IMR-90 (cell line): ENCODE results near the gene HSD17B14. TPM values are rescaled to one million over a fixed set of nuclear protein-coding genes. Genes with fewer than 3 reads are reported as not detected.

Experiments used
- ATAC-seq: fragments of 200-7000 bp; cut with Tn5 transposase; 2 replicates; pipeline ENCODE4 v1.9.1; 2020; ENCODE audit warnings: low read depth, mild to moderate bottlenecking, moderate library complexity
- BruUV-seq: library from RNA; stranded (reverse); fragments of 400-500 nt; replicated peaks from 2 replicates; lab custom pipeline; 2021; lab: Mats Ljungman, UMichigan
- CTCF ChIA-PET: fragments of 300-600 bp; formaldehyde crosslinking; extraction: SDS; loops from one replicate; lab custom pipeline; 2021; ENCODE audit warnings: antibody characterized with exemption; lab: Yijun Ruan, JAX
- POLR2A ChIA-PET: fragments of 300-600 bp; sonication (Branson Sonifier 250); formaldehyde crosslinking; loops from one replicate; lab custom pipeline; 2022; ENCODE audit warnings: antibody characterized with exemption; ENCODE audit not compliant: unreplicated experiment; lab: Charles Lee
- DNase-seq: peaks from one replicate; pipeline ENCODE4 v3.0.0; 2013
- H2AFZ ChIP-seq: replicated peaks from 2 replicates; pipeline ENCODE3; 2013; ENCODE audit warnings: low read length, mild to moderate bottlenecking; ENCODE audit not compliant: poor library complexity
- H2AK5ac ChIP-seq: 2 replicates; pipeline ENCODE4 v1.6.1; 2013; ENCODE audit warnings: low read depth, low read length, inconsistent platforms
- H2AK9ac ChIP-seq: replicated peaks from 2 replicates; pipeline ENCODE3; 2013; ENCODE audit warnings: mild to moderate bottlenecking, low read depth, low read length, moderate library complexity; ENCODE audit not compliant: poor library complexity
- H2BK120ac ChIP-seq: 2 replicates; pipeline ENCODE4 v1.6.1; 2013; ENCODE audit warnings: low read depth, low read length, inconsistent platforms
- H2BK15ac ChIP-seq: 3 replicates; pipeline ENCODE4 v1.6.1; 2013; ENCODE audit warnings: low read depth, low read length, inconsistent platforms
- H2BK20ac ChIP-seq: 2 replicates; pipeline ENCODE4 v1.6.1; 2013; ENCODE audit warnings: low read depth, mild to moderate bottlenecking, inconsistent platforms, low read length, moderate library complexity
- H2BK5ac ChIP-seq: 2 replicates; pipeline ENCODE4 v1.6.1; 2013; ENCODE audit warnings: mild to moderate bottlenecking, low read depth, low read length, inconsistent platforms; ENCODE audit not compliant: poor library complexity, severe bottlenecking
- H3K14ac ChIP-seq: replicated peaks from 2 replicates; pipeline ENCODE4 v1.6.1; 2013; ENCODE audit warnings: low read depth, low read length, inconsistent platforms
- H3K18ac ChIP-seq: 2 replicates; pipeline ENCODE4 v1.6.1; 2013; ENCODE audit warnings: low read depth, low read length, control low read depth
- H3K23ac ChIP-seq: 2 replicates; pipeline ENCODE4 v1.6.1; 2013; ENCODE audit warnings: low read depth, low read length, inconsistent platforms
- H3K27ac ChIP-seq: 2 replicates; pipeline ENCODE4 v1.5.1; 2013; ENCODE audit warnings: mild to moderate bottlenecking, control low read depth, low read length; ENCODE audit not compliant: insufficient read depth
- H3K27me3 ChIP-seq: 2 replicates; pipeline ENCODE4 v1.6.1; 2013; ENCODE audit warnings: low read length; ENCODE audit not compliant: control insufficient read depth, insufficient read depth
- H3K36me3 ChIP-seq: 2 replicates; pipeline ENCODE4 v1.6.1; 2013; ENCODE audit warnings: low read length, mixed read lengths; ENCODE audit not compliant: control insufficient read depth, insufficient read depth
- H3K4ac ChIP-seq: 2 replicates; pipeline ENCODE4 v1.6.1; 2013; ENCODE audit warnings: low read depth, low read length, inconsistent platforms
- H3K4me1 ChIP-seq: 2 replicates; pipeline ENCODE4 v1.6.1; 2013; ENCODE audit warnings: low read length, mixed read lengths; ENCODE audit not compliant: control insufficient read depth, insufficient read depth
- H3K4me2 ChIP-seq: 2 replicates; pipeline ENCODE4 v1.6.1; 2013; ENCODE audit warnings: low read depth, mild to moderate bottlenecking, control low read depth, low read length, moderate library complexity
- H3K4me3 ChIP-seq: 2 replicates; pipeline ENCODE4 v1.5.1; 2013; ENCODE audit warnings: low read depth, mild to moderate bottlenecking, control low read depth, low read length, moderate library complexity; ENCODE audit not compliant: insufficient read depth
- H3K56ac ChIP-seq: 2 replicates; pipeline ENCODE4 v1.6.1; 2013; ENCODE audit warnings: low read length, inconsistent platforms; ENCODE audit not compliant: insufficient read depth; ENCODE audit errors: extremely low read depth
- H3K79me1 ChIP-seq, 2 experiments: 2 replicates each; pipeline ENCODE4 v1.6.1; 2013; ENCODE audit warnings: low read length in 2 of 2, inconsistent platforms in 1 of 2, low read depth in 1 of 2
- H3K9ac ChIP-seq: 2 replicates; pipeline ENCODE4 v1.6.1; 2013; ENCODE audit warnings: low read depth, low read length, control low read depth
- H3K9me1 ChIP-seq: 2 replicates; pipeline ENCODE4 v1.6.1; 2013; ENCODE audit warnings: low read length, inconsistent platforms; ENCODE audit not compliant: insufficient read depth
- H3K9me3 ChIP-seq: 2 replicates; pipeline ENCODE4 v1.6.1; 2013; ENCODE audit warnings: low read length; ENCODE audit not compliant: control insufficient read depth, insufficient read depth
- H4K20me1 ChIP-seq: 2 replicates; pipeline ENCODE4 v1.6.1; 2013; ENCODE audit warnings: low read length, inconsistent platforms; ENCODE audit not compliant: insufficient read depth
- H4K5ac ChIP-seq: 2 replicates; pipeline ENCODE4 v1.6.1; 2013; ENCODE audit warnings: mild to moderate bottlenecking, low read depth, low read length, control low read depth
- H4K8ac ChIP-seq, 2 experiments: 2 replicates each; pipeline ENCODE4 v1.6.1; 2013; ENCODE audit warnings: low read depth in 2 of 2, low read length in 2 of 2, control low read depth in 1 of 2, inconsistent platforms in 1 of 2
- H4K91ac ChIP-seq: 2 replicates; pipeline ENCODE4 v1.6.1; 2013; ENCODE audit warnings: low read depth, low read length, inconsistent platforms; ENCODE audit not compliant: insufficient read depth
- MAZ ChIP-seq: IDR thresholded peaks from 2 replicates; pipeline ENCODE4 v1.6.1; 2012; ENCODE audit warnings: low read depth, mild to moderate bottlenecking, low read length, improper control_type of control experiment, moderate library complexity, borderline replicate concordance
- RFX5 ChIP-seq: IDR thresholded peaks from 2 replicates; pipeline ENCODE4 v1.8.0; 2012; ENCODE audit warnings: low read depth, mild to moderate bottlenecking, low read length, moderate library complexity
- WGBS, 2 experiments: methylation state at CpG; one replicate each; pipeline versions ENCODE4 v1.1.5 to v1.1.7; 2013; ENCODE audit warnings: missing lambda C conversion rate in 2 of 2; ENCODE audit not compliant: insufficient read length in 1 of 2; ENCODE audit errors: extremely low coverage in 2 of 2; 5-methylcytosine and 5-hydroxymethylcytosine counted together
- dilution Hi-C: fragments of 300-500 bp; cut with HindIII; formaldehyde crosslinking; loops from one replicate; pipeline ENCODE4 v1.14.3; 2018; ENCODE audit warnings: low sequenced_read_pairs; ENCODE audit not compliant: unreplicated experiment
- in situ Hi-C: fragments of 300-500 bp; cut with MboI; formaldehyde crosslinking; loops from 3 replicates; pipeline ENCODE4 v1.14.3; 2019; ENCODE audit warnings: low sequenced_read_pairs, inconsistent platforms, mixed read lengths
- intact Hi-C: fragments of 100-400 bp; cut with micrococcal nuclease; formaldehyde crosslinking; loops from 2 replicates; pipeline ENCODE4 v1.10.0; 2022
- polyA plus RNA-seq, 3 experiments: library from polyadenylated mRNA; depleted of rRNA; stranded (reverse); fragments of >200 nt; gene quantifications; 2 replicates each; pipeline ENCODE4 v1.2.3, GENCODE V29; 2012; ENCODE audit warnings: low replicate concordance in 1 of 3
- total RNA-seq: library from RNA; depleted of rRNA; stranded (reverse); fragments of >200 nt; gene quantifications from 2 replicates; pipeline ENCODE4 v1.2.3, GENCODE V29; 2012

HSD17B14 gene
- total and polyA plus RNA-seq, 2 of the 4 experiments (the other 2 are of a cell fraction), result 0.54 to 4.5 TPM

GRCh38 chr19:48812094-48812929 is 24.0 kb downstream of the HSD17B14 start:
- peak overlapping the region; percentile 49; the same call in 1 of the 2 replicates for H3K23ac ChIP-seq
- no peak overlapping the region for H3K18ac ChIP-seq

More at GRCh38 chr19:48812094-48812929, 24.0 kb downstream of the HSD17B14 start:
- H2AK9ac ChIP-seq, result peak overlapping the region; percentile 92
- no peak overlapping the region for H3K56ac ChIP-seq
- intact Hi-C loops, result no loop called here
- H3K36me3 ChIP-seq, result no peaks in the 10 kb centered on the region
- no peak overlapping the region for H3K14ac ChIP-seq
- no TSS peak for BruUV-seq
- TF ChIP-seq RFX5, result no peak
- peak; percentile 59; the same call in 1 of the 2 replicates for TF ChIP-seq MAZ
- no peak overlapping the region for H3K4ac ChIP-seq
- peaks cover 6% of the 10 kb centered on the region; the same call in 1 of the 2 replicates for H4K20me1 ChIP-seq
- H2AFZ ChIP-seq, result peak overlapping the region; percentile 82
- H3K9ac ChIP-seq, result no peak overlapping the region
- ATAC-seq (peak; percentile 75), DNase-seq (peak; percentile 13)
- H2AK5ac ChIP-seq, result peak overlapping the region; percentile 73; the same call in 1 of the 2 replicates
- WGBS, 2 experiments, result 3% methylated on average over 11 of the region's 39 CpGs; no CpG with 5 or more reads in 1 of the 2 experiments
- H3K27me3 ChIP-seq, result no peaks in the 10 kb centered on the region
- H3K79me1 ChIP-seq, result peaks cover 0 to 18% of the 10 kb centered on the region in 2 experiments; a peak in 1 of 4 replicates
- H2BK15ac ChIP-seq, result no peak overlapping the region
- peak overlapping the region; percentile 38 to 59; a peak in 1 of 4 replicates for H4K8ac ChIP-seq
- dilution Hi-C loops, result no loop called here
- H4K91ac ChIP-seq, result no peak overlapping the region
- H3K9me1 ChIP-seq, result no peaks in the 10 kb centered on the region; the same call in 1 of the 2 replicates
- H3K4me3 ChIP-seq, result peak overlapping the region; percentile 40
- no peak overlapping the region; the same call in 1 of the 2 replicates for H3K27ac ChIP-seq
- peaks cover 5% of the 10 kb centered on the region; the same call in 1 of the 2 replicates for H3K4me1 ChIP-seq
- POLR2A ChIA-PET, result no interaction called here
- H3K9me3 ChIP-seq, result no peaks in the 10 kb centered on the region
- H2BK5ac ChIP-seq, result no peak overlapping the region
- H2BK20ac ChIP-seq, result no peak overlapping the region
- in situ Hi-C loops, result no loop called here
- no peak overlapping the region; the same call in 1 of the 2 replicates for H4K5ac ChIP-seq
- CTCF ChIA-PET, result interaction anchor here (0.7 to 2.1 kb wide), 3 partner anchors 17 to 167 kb away, joined by 3 to 7 read pairs (median 3); partner anchors contain the start of gene HSD17B14
- H3K4me2 ChIP-seq, result peak overlapping the region; percentile 92
- no peak overlapping the region for H2BK120ac ChIP-seq
